Activated CD4-positive, CD25-positive, alpha-beta regulatory T cell treated with anti-CD3 and anti-CD28 coated beads, Interleukin-2, amount 50 U/mL, for 16 hours (primary cell): ENCODE measurements around the gene TEX53.

ENCODE experiments used
- DNase-seq: peaks from one replicate; pipeline ENCODE4 v3.0.0-alpha.2; 2020; ENCODE audit warnings: low read depth, low spot score

The TEX53 gene

GRCh38 chr9:114606597-114607207 lies 50.9 kb downstream of the TEX53 start:
- DNase-seq: no peak
